ENCODE data around the gene B4GALT6.
A peak's percentile ranks its signal among the peaks of the same experiment; 100 is the strongest.

The B4GALT6 gene

DNA sequence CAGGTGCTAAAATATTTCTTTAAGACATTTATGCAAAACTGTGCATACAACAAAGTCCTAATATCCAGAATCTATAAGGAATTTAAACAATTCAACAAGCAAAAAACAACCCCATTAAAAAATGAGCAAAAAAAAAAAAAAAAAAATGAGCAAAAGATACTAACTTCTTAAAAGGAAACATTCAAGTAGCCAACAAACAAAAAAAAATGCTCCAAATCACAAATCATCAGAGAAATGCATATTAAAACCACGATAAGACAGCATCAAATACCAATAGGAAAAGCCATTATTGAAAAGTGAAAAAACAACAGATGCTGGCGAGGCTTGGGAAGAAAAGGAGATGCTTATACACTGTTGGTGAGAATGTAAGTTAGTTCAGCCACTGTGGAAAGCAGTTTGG is 34.9 kb downstream of the B4GALT6 start:
- H3K4me1 ChIP-seq (ENCODE audit: insufficient read depth, low read length, poor library complexity, severe bottlenecking), result peaks cover 57% of the 10 kb centered on the region
- peak overlapping the region; percentile 4 for H3K4me2 ChIP-seq (ENCODE audit: low read depth, low read length, poor library complexity, severe bottlenecking)
- H4K20me1 ChIP-seq (ENCODE audit: insufficient read depth, low read length, poor library complexity, severe bottlenecking), result peaks cover 9% of the 10 kb centered on the region
- peaks cover 3% of the 10 kb centered on the region for H3F3A ChIP-seq (ENCODE audit: low read depth)
- no peak overlapping the region for H3K4me3 ChIP-seq (ENCODE audit: low read length, poor library complexity, severe bottlenecking)
- peak overlapping the region; percentile 0 for H3K9ac ChIP-seq (ENCODE audit: low read depth, low read length, poor library complexity, severe bottlenecking)
- H2AFZ ChIP-seq (ENCODE audit: low read length), result no peak overlapping the region
- H3K79me2 ChIP-seq (ENCODE audit: insufficient read depth, low read length), result peaks cover 41% of the 10 kb centered on the region; the same call in 1 of the 2 replicates
- TF ChIP-seq, protein P1, sequence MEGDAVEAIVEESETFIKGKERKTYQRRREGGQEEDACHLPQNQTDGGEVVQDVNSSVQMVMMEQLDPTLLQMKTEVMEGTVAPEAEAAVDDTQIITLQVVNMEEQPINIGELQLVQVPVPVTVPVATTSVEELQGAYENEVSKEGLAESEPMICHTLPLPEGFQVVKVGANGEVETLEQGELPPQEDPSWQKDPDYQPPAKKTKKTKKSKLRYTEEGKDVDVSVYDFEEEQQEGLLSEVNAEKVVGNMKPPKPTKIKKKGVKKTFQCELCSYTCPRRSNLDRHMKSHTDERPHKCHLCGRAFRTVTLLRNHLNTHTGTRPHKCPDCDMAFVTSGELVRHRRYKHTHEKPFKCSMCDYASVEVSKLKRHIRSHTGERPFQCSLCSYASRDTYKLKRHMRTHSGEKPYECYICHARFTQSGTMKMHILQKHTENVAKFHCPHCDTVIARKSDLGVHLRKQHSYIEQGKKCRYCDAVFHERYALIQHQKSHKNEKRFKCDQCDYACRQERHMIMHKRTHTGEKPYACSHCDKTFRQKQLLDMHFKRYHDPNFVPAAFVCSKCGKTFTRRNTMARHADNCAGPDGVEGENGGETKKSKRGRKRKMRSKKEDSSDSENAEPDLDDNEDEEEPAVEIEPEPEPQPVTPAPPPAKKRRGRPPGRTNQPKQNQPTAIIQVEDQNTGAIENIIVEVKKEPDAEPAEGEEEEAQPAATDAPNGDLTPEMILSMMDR (conservative IDR thresholded peaks at IDR 0.05; ENCODE audit: low read length), result no peak
- no peaks in the 10 kb centered on the region for H3K9me2 ChIP-seq (replicated peaks; ENCODE audit: low read depth, low read length)
- H3K9me3 ChIP-seq (ENCODE audit: insufficient read depth, low read depth, low read length), result no peaks in the 10 kb centered on the region
- no peaks in the 10 kb centered on the region for H3K27me3 ChIP-seq (ENCODE audit: insufficient read depth, low read length, poor library complexity, severe bottlenecking)
- peaks cover 26% of the 10 kb centered on the region; the same call in 1 of the 2 replicates for H3K36me3 ChIP-seq (ENCODE audit: insufficient read depth, low read length)

DNA sequence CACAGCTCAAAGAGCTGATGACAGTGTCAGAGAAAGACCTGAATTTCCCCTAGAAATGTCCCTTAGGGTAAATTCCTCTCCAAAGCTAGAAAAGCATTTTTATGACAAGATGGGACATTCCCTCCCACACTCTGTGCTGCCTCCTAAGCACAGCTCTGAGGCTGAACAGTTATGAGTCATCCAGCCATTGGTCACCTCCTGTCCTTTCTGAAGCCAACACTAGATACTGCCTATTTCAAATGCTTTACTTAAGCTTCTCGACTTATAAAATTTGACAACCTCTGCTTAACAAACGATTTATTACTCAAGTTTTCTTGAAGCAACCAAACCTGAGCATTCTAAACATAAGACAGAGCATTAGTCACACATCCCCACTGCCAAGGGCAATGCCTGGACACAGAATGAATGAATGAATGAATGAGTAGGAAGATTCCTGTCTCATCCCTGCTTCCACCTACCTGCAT is 35.4 kb downstream of the B4GALT6 start:
- peaks cover 57% of the 10 kb centered on the region for H3K4me1 ChIP-seq (ENCODE audit: insufficient read depth, low read length, poor library complexity, severe bottlenecking)
- peaks cover 24% of the 10 kb centered on the region; the same call in 1 of the 2 replicates for H3K36me3 ChIP-seq (ENCODE audit: insufficient read depth, low read length)
- H3K4me2 ChIP-seq (ENCODE audit: low read depth, low read length, poor library complexity, severe bottlenecking), result peak overlapping the region; percentile 4
- no peak overlapping the region for H2AFZ ChIP-seq (ENCODE audit: low read length)
- H3K9ac ChIP-seq (ENCODE audit: low read depth, low read length, poor library complexity, severe bottlenecking), result no peak overlapping the region
- H3F3A ChIP-seq (ENCODE audit: low read depth), result peaks cover 3% of the 10 kb centered on the region
- no peaks in the 10 kb centered on the region for H3K9me2 ChIP-seq (replicated peaks; ENCODE audit: low read depth, low read length)
- H3K79me2 ChIP-seq (ENCODE audit: insufficient read depth, low read length), result peaks cover 39% of the 10 kb centered on the region; the same call in 1 of the 2 replicates
- no peaks in the 10 kb centered on the region for H3K27me3 ChIP-seq (ENCODE audit: insufficient read depth, low read length, poor library complexity, severe bottlenecking)
- H3K9me3 ChIP-seq (ENCODE audit: insufficient read depth, low read depth, low read length), result no peaks in the 10 kb centered on the region
- no peak overlapping the region for H3K4me3 ChIP-seq (ENCODE audit: low read length, poor library complexity, severe bottlenecking)
- H4K20me1 ChIP-seq (ENCODE audit: insufficient read depth, low read length, poor library complexity, severe bottlenecking), result peaks cover 9% of the 10 kb centered on the region
- TF ChIP-seq, protein P1 (conservative IDR thresholded peaks at IDR 0.05; ENCODE audit: low read length), result no peak
- TF ChIP-seq EZH2phosphoT487 (IDR thresholded peaks at IDR 0.05; ENCODE audit: borderline replicate concordance), result no peak

DNA sequence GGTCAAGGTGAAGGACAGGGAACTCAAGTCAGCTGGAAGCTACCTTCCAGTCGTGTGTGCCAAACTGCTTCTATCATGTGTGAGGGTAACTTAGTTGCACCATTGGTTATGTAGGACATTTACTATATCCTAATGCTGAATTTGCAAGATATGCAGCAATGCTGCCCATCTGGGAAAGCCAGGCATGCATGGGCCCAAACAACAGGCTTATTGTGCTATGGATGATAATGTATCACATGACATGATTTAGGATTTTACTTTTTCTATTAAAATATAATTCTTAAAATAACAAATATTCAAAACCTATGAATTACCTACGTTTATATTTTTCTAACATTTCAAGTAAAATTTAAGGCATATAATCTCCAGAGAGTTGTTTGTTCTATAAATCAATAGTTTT is 35.9 kb downstream of the B4GALT6 start:
- Histone ChIP-seq H4K20me1 (ENCODE audit: insufficient read depth, low read length, poor library complexity, severe bottlenecking) (peaks cover 9% of the 10 kb centered on the region), H3K9me3 (ENCODE audit: insufficient read depth, low read depth, low read length) (no peaks in the 10 kb centered on the region), H3K4me2 (ENCODE audit: low read depth, low read length, poor library complexity, severe bottlenecking) (no peak overlapping the region)

More for the DNA sequence above, 35.9 kb downstream of the B4GALT6 start:
- H3K9ac ChIP-seq (ENCODE audit: low read depth, low read length, poor library complexity, severe bottlenecking), result no peak overlapping the region
- H3K9me2 ChIP-seq (replicated peaks; ENCODE audit: low read depth, low read length), result no peaks in the 10 kb centered on the region
- peaks cover 36% of the 10 kb centered on the region; the same call in 1 of the 2 replicates for H3K79me2 ChIP-seq (ENCODE audit: insufficient read depth, low read length)
- no peaks in the 10 kb centered on the region for H3K27me3 ChIP-seq (ENCODE audit: insufficient read depth, low read length, poor library complexity, severe bottlenecking)
- peaks cover 3% of the 10 kb centered on the region for H3F3A ChIP-seq (ENCODE audit: low read depth)
- TF ChIP-seq, protein P1 (conservative IDR thresholded peaks at IDR 0.05; ENCODE audit: low read length), result no peak
- TF ChIP-seq EZH2phosphoT487 (IDR thresholded peaks at IDR 0.05; ENCODE audit: borderline replicate concordance), result no peak
- no peak overlapping the region for H2AFZ ChIP-seq (ENCODE audit: low read length)
- peaks cover 57% of the 10 kb centered on the region for H3K4me1 ChIP-seq (ENCODE audit: insufficient read depth, low read length, poor library complexity, severe bottlenecking)
- no peak overlapping the region for H3K4me3 ChIP-seq (ENCODE audit: low read length, poor library complexity, severe bottlenecking)
- H3K36me3 ChIP-seq (ENCODE audit: insufficient read depth, low read length), result peaks cover 23% of the 10 kb centered on the region; the same call in 1 of the 2 replicates
